Astrocyte (in vitro differentiated cells and primary cell): ENCODE results near the gene ZIC4.

Source experiments
- CTCF ChIP-seq: IDR thresholded peaks from 2 replicates; pipeline ENCODE4 v1.5.1; 2011; ENCODE audit warnings: low read depth, mild to moderate bottlenecking, inconsistent platforms, low read length, moderate library complexity; ENCODE audit not compliant: insufficient read depth
- EZH2 ChIP-seq: IDR thresholded peaks from 2 replicates; pipeline ENCODE4 v1.6.1; 2012; ENCODE audit warnings: mild to moderate bottlenecking, low read length, inconsistent platforms; ENCODE audit not compliant: insufficient read depth

DNA sequence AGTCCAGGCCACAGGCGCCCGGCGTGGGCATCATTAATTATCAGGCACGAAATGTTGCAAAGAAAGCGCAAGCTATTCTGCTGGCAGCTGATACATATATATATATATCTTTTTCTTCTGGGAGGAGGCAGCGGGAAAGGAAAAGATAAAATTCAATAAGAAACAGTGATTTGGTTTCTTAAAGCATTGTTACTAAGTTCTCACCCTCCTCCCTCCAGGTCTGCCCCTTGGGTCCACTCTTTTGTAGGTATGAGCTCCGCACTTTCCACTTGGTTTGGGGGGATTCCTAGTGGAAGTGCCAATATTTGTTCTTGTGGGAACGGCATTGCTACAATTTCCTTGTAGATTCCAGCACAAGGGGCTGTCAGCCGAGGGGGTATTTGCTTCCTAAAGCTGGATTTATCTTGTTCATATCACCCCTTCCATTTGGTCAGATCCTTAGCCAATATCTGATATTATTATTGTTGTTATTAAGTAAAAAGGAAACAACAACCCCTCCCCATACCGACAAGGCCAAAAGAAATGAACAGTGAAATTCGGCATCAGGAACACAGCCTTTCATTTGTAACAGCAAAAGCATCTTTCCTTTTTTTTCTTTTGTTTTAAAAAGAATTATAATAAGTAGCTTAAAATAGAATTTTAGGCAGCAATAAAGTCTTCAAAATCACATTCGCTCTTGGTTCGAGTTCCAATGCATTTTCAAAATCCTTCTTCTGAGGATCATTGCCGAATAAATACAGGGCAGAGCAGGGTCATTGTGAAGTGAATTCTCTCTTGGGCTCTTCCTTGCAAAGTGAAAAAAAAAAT is 18.4 kb upstream of the ZIC4 start:
- TF ChIP-seq CTCF = no peak
- no peak for TF ChIP-seq EZH2
